ENCODE results near the gene COL19A1. TPM values are rescaled to one million over a fixed set of nuclear protein-coding genes. Genes with fewer than 3 reads are reported as not detected.
"Not testable (repeated sequence)": the region's sequence is repeated elsewhere in the genome, so short reads cannot be mapped to it uniquely, and the experiment has no call there.

The COL19A1 gene
- total RNA-seq, 2 experiments from 2014 or later = 0.40 TPM; not detected in 1

DNA sequence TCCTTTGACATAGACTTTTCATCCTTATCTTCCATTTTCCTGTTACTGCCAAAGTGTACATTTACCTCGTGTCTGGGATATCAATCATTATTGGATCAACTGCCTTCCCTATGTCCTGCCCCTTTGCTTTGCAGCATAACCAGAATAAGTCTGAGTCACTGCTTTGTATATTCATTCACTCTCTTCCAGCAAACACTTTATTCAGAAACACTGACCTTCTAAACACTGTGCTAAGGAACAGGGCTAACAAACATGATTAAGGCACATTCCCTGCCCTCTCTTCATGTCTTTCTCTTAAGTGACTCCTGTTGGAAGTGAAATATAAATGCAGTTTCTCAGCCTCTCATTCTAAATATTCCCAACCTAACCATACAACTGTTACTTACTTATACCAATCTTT, 66.9 kb downstream of the COL19A1 start:
- Mint-ChIP-seq H3K36me3 (no peaks in the 10 kb centered on the region), H3K4me1 (no peaks in the 10 kb centered on the region), H3K9me3 (ENCODE audit: low read depth) (peaks cover 2% of the 10 kb centered on the region), H3K27me3 (peaks cover 12% of the 10 kb centered on the region), H3K27ac (no peak overlapping the region), H3K4me3 (no peak overlapping the region)
- CTCF ChIA-PET = no interaction called here
- ATAC-seq (no peak), DNase-seq (no peak)

- Mint-ChIP-seq H3K4me1 (no peaks in the 10 kb centered on the region), H3K27me3 (peaks cover 18% of the 10 kb centered on the region), H3K9me3 (ENCODE audit: low read depth) (no peaks in the 10 kb centered on the region), H3K27ac (no peak overlapping the region), H3K4me3 (no peak overlapping the region), H3K36me3 (no peaks in the 10 kb centered on the region)
- ATAC-seq = no peak
- no peak for DNase-seq
- CTCF ChIA-PET = no interaction called here
These were observed 68.7 kb downstream of the COL19A1 start for GRCh38 chr6:69935079-69935478.

GRCh38 chr6:69936674-69937363, 70.5 kb downstream of the COL19A1 start:
- Mint-ChIP-seq H3K4me3 (no peak overlapping the region), H3K36me3 (no peaks in the 10 kb centered on the region), H3K27ac (no peak overlapping the region), H3K9me3 (ENCODE audit: low read depth) (no peaks in the 10 kb centered on the region), H3K4me1 (no peaks in the 10 kb centered on the region), H3K27me3 (peaks cover 18% of the 10 kb centered on the region)
- DNase-seq = no peak
- CTCF ChIA-PET = no interaction called here
- ATAC-seq = no peak

GRCh38 chr6:69937402-69938136, 71.2 kb downstream of the COL19A1 start:
- H3K36me3 Mint-ChIP-seq = no peaks in the 10 kb centered on the region
- CTCF ChIA-PET = interaction anchor here (1.5 kb wide), 1 partner anchor 10 kb away, joined by 4 read pairs; no protein-coding TSS in a partner anchor
- H3K4me1 Mint-ChIP-seq = no peaks in the 10 kb centered on the region
- H3K27me3 Mint-ChIP-seq = peaks cover 18% of the 10 kb centered on the region
- no peaks in the 10 kb centered on the region for H3K9me3 Mint-ChIP-seq (ENCODE audit: low read depth)
- H3K27ac Mint-ChIP-seq = no peak overlapping the region
- no peak overlapping the region for H3K4me3 Mint-ChIP-seq
- ATAC-seq (no peak), DNase-seq (no peak)

DNA sequence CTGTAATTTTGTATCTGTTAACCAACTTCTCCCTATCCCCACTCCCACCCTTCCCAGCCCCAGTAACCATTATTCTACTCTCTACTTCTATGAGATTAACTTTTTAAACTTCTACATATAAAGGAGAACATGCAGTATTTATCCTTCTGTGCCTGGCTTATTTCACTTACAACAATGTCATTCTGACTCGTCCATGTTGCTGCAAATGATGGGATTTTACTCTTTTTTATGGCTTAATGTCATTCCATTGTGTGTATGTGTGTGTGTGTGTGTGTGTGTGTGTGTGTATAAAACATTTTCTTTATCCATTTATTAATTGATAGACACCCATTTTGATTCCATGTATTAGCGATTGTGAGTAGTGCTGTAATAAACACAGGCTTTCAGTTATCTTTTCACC, 76.1 kb downstream of the COL19A1 start:
- ATAC-seq = no peak
- CTCF ChIA-PET = no interaction called here
- Mint-ChIP-seq H3K27me3 (peaks cover 20% of the 10 kb centered on the region), H3K36me3 (no peaks in the 10 kb centered on the region), H3K27ac (no peak overlapping the region), H3K9me3 (ENCODE audit: low read depth) (no peaks in the 10 kb centered on the region), H3K4me3 (no peak overlapping the region), H3K4me1 (peaks cover 2% of the 10 kb centered on the region)
- DNase-seq = no peak

GRCh38 chr6:69945192-69945591, 78.8 kb downstream of the COL19A1 start:
- no peak for ATAC-seq
- CTCF ChIA-PET = no interaction called here
- Mint-ChIP-seq H3K4me3 (no peak overlapping the region), H3K27me3 (peaks cover 13% of the 10 kb centered on the region), H3K9me3 (ENCODE audit: low read depth) (no peaks in the 10 kb centered on the region), H3K36me3 (no peaks in the 10 kb centered on the region), H3K4me1 (peaks cover 11% of the 10 kb centered on the region), H3K27ac (no peak overlapping the region)
- DNase-seq = no peak

- CTCF ChIA-PET = no interaction called here
- H3K9me3 Mint-ChIP-seq (ENCODE audit: low read depth) = no peaks in the 10 kb centered on the region
- H3K4me3 Mint-ChIP-seq = no peak overlapping the region
- peaks cover 11% of the 10 kb centered on the region for H3K27me3 Mint-ChIP-seq
- no peak for ATAC-seq
- H3K4me1 Mint-ChIP-seq = peaks cover 11% of the 10 kb centered on the region
- H3K36me3 Mint-ChIP-seq = no peaks in the 10 kb centered on the region
- no peak for DNase-seq
- H3K27ac Mint-ChIP-seq = no peak overlapping the region
These were observed 82.2 kb downstream of the COL19A1 start for GRCh38 chr6:69948479-69949114.

GRCh38 chr6:69953491-69953890, 87.1 kb downstream of the COL19A1 start:
- Mint-ChIP-seq H3K27me3 (peaks cover 13% of the 10 kb centered on the region), H3K4me3 (no peak overlapping the region), H3K4me1 (peaks cover 5% of the 10 kb centered on the region), H3K36me3 (no peaks in the 10 kb centered on the region), H3K9me3 (ENCODE audit: low read depth) (no peaks in the 10 kb centered on the region), H3K27ac (no peak overlapping the region)
- ATAC-seq (no peak), DNase-seq (no peak)
- CTCF ChIA-PET = no interaction called here

GRCh38 chr6:69954733-69955132, 88.4 kb downstream of the COL19A1 start:
- no peaks in the 10 kb centered on the region for H3K4me1 Mint-ChIP-seq

GRCh38 chr6:69957985-69958559, 91.7 kb downstream of the COL19A1 start:
- Mint-ChIP-seq H3K27ac (no peak overlapping the region), H3K9me3 (ENCODE audit: low read depth) (no peaks in the 10 kb centered on the region), H3K36me3 (no peaks in the 10 kb centered on the region), H3K27me3 (peaks cover 8% of the 10 kb centered on the region), H3K4me3 (no peak overlapping the region), H3K4me1 (no peaks in the 10 kb centered on the region)
- no peak for ATAC-seq
- CTCF ChIA-PET = no interaction called here
- no peak for DNase-seq

More at GRCh38 chr6:69954733-69955132, 88.4 kb downstream of the COL19A1 start:
- Mint-ChIP-seq H3K27me3 (peaks cover 15% of the 10 kb centered on the region), H3K4me3 (no peak overlapping the region), H3K36me3 (no peaks in the 10 kb centered on the region), H3K27ac (no peak overlapping the region), H3K9me3 (ENCODE audit: low read depth) (no peaks in the 10 kb centered on the region)
- DNase-seq (no peak), ATAC-seq (no peak)
- CTCF ChIA-PET = no interaction called here

DNA sequence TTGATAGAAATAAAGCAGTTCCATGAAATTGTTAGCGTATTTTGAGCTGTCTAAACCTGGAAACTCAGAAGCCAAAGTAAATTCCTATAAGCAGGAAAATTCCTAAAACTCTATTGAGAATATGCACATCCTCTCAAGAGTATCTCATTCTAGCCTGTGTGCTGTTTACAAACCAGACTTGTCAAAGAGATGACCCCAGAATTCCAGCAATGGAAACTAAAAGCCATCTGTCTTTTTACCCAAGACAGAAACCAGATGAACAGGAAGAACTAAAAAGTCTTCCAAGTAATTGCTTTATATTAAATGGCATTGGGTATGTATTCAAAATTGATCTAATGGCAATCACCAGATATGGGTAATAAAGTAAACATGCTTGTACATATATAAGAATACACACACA, 92.6 kb downstream of the COL19A1 start:
- CTCF ChIA-PET = no interaction called here
- Mint-ChIP-seq H3K9me3 (ENCODE audit: low read depth) (no peaks in the 10 kb centered on the region), H3K36me3 (no peaks in the 10 kb centered on the region), H3K27me3 (peaks cover 8% of the 10 kb centered on the region), H3K4me3 (no peak overlapping the region), H3K27ac (no peak overlapping the region), H3K4me1 (no peaks in the 10 kb centered on the region)
- no peak for DNase-seq
- no peak for ATAC-seq

GRCh38 chr6:69965974-69966373, 99.6 kb downstream of the COL19A1 start:
- ATAC-seq; H3K4me1 Mint-ChIP-seq; CTCF ChIA-PET; H3K27ac Mint-ChIP-seq; H3K9me3 Mint-ChIP-seq (ENCODE audit: low read depth); H3K27me3 Mint-ChIP-seq; H3K36me3 Mint-ChIP-seq; H3K4me3 Mint-ChIP-seq; DNase-seq: not testable (repeated sequence)

DNA sequence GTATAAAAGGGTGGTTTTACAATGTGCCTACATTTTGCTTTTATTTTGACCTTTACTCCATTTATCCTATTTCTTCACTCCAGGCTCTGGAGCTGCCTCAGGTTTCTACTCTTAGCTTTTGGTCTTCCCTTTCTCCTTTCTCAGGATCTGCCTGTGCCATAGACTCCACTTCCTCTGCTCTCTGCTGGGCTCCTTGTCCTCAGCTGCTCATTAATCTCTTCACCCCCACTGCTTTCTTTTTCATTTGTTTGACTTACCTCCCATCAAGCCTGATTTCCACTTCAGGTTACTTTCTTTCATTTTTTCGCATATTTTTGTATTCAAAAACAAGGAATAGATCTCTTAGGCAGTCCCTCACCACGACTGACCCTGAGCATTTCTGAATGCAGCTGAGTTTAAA, 106.8 kb downstream of the COL19A1 start:
- ATAC-seq (no peak), DNase-seq (no peak)
- Mint-ChIP-seq H3K9me3 (ENCODE audit: low read depth) (no peaks in the 10 kb centered on the region), H3K27me3 (peaks cover 3% of the 10 kb centered on the region), H3K27ac (no peak overlapping the region), H3K4me3 (no peak overlapping the region), H3K4me1 (no peaks in the 10 kb centered on the region), H3K36me3 (no peaks in the 10 kb centered on the region)
- CTCF ChIA-PET = interaction anchor here (1.2 kb wide), 1 partner anchor 11 kb away, joined by 4 read pairs; no protein-coding TSS in a partner anchor

Measured in activated CD8-positive, alpha-beta memory T cell treated with anti-CD3 and anti-CD28 coated beads, Interleukin-2, amount 10 ng/mL, durations not matched to agents 7 days and 5 days (primary cell).